T-helper 17 cell (primary cell): Measurements from ENCODE around the gene PSMC3IP. TPM values are rescaled to one million over a fixed set of nuclear protein-coding genes. Genes with fewer than 3 reads are reported as not detected.
"Not testable (repeated sequence)": the region's sequence is repeated elsewhere in the genome, so short reads cannot be mapped to it uniquely, and the experiment has no call there.

Source experiments
- ATAC-seq: fragments of 150-1000 bp; cut with Tn5 transposase; 2 replicates; pipeline ENCODE4 v1.10.0; 2021; ENCODE audit warnings: mild to moderate bottlenecking, moderate library complexity
- DNase-seq, 3 donors: peaks; one replicate each; pipeline versions ENCODE4 v3.0.0 to v3.0.0-alpha.2; 2020 to 2021
- H3K9me3 ChIP-seq: one replicate; pipeline ENCODE4 v1.7.0; 2013; ENCODE audit warnings: low read length, mild to moderate bottlenecking; ENCODE audit not compliant: control insufficient read depth, poor library complexity, severe bottlenecking
- H3K27ac Mint-ChIP-seq: one replicate; pipeline ENCODE4 v1.8.0; 2022; ENCODE audit warnings: mild to moderate bottlenecking, moderate library complexity, mixed read lengths
- H3K27me3 Mint-ChIP-seq: one replicate; pipeline ENCODE4 v1.8.0; 2022; ENCODE audit warnings: mixed read lengths
- H3K36me3 Mint-ChIP-seq: one replicate; pipeline ENCODE4 v1.8.0; 2022; ENCODE audit warnings: low read depth, mixed read lengths
- H3K4me1 Mint-ChIP-seq: one replicate; pipeline ENCODE4 v1.8.0; 2022; ENCODE audit warnings: mild to moderate bottlenecking, mixed read lengths
- H3K4me3 Mint-ChIP-seq: one replicate; pipeline ENCODE4 v1.8.0; 2022; ENCODE audit warnings: mild to moderate bottlenecking, moderate library complexity, mixed read lengths
- total RNA-seq, 4 donors: library from RNA in 2 of 4; stranded (reverse) in 2 of 4; gene quantifications; one replicate each; pipeline ENCODE4 v1.2.3 and lab custom pipeline; 2022 to 2026

Gene PSMC3IP
- total RNA-seq, 2 donors from 2014 or later, result 2.4 to 2.6 TPM

DNA sequence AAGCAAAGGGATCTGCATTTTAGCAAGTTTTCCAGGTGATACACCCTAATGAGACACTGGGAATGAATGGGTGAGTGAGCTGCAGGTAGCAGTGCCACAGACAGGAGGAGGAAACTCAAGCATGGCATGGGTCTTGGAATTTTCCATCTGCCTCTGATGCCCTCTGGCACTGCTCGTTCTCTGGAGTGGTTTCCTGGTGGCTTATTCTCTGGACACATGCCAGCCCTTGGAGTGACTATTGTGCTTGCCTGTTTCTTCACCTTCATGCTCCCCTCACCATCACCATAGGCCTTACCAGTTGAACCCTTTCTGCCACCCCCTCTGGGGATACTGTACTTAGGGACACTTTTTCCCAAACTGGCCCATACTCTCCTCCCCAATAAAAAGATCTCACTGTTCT lies 14.0 kb downstream of the PSMC3IP start:
- ATAC-seq (no peak), DNase-seq (no peak)
- Mint-ChIP-seq H3K36me3 (no peaks in the 10 kb centered on the region), H3K4me1 (peaks cover 23% of the 10 kb centered on the region), H3K27ac (peak overlapping the region; percentile 94), H3K27me3 (no peaks in the 10 kb centered on the region), H3K4me3 (peak overlapping the region; percentile 56)
- H3K9me3 ChIP-seq, result no peaks in the 10 kb centered on the region

DNA sequence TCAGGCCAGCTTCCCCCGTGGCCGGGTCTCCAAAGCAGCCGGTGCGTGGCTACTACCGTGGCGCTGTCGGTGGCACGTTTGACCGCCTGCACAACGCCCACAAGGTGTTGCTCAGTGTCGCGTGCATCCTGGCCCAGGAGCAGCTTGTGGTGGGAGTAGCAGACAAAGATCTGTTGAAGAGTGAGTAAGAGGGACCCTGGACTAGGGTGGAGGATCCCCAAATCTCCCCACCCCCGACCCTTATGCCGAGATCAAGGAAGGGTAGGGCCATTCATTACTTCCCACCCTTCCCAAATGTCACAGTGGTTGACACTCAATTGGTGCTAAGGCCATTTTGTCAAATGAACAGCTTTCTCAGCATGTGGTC lies 14.4 kb downstream of the PSMC3IP start:
- DNase-seq, result no peak
- H3K9me3 ChIP-seq, result no peaks in the 10 kb centered on the region
- no peak for ATAC-seq
- peaks cover 23% of the 10 kb centered on the region for H3K4me1 Mint-ChIP-seq
- H3K4me3 Mint-ChIP-seq, result peak overlapping the region; percentile 93
- no peaks in the 10 kb centered on the region for H3K27me3 Mint-ChIP-seq
- H3K36me3 Mint-ChIP-seq, result no peaks in the 10 kb centered on the region
- H3K27ac Mint-ChIP-seq, result peak overlapping the region; percentile 94

DNA sequence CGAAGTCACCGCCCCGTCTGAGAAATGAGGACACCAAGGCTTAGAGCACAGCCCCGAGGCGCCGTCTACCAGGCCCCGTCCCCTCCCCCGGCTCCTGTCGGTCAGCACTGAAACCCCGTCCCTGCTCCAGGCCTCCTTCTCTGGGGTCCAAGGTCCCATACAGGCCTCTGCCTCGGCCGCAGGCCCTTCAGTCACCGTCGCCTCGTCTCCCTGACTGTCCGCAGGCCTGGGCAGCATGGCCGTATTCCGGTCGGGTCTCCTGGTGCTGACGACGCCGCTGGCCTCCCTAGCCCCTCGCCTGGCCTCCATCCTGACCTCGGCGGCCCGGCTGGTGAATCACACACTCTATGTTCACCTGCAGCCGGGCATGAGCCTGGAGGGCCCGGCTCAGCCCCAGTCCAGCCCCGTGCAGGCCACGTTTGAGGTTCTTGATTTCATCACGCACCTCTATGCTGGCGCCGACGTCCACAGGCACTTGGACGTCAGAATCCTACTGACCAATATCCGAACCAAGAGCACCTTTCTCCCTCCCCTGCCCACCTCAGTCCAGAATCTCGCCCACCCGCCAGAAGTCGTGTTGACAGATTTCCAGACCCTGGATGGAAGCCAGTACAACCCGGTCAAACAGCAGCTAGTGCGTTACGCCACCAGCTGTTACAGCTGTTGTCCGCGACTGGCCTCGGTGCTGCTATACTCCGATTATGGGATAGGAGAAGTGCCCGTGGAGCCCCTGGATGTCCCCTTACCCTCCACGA lies 15.0 kb downstream of the PSMC3IP start:
- Mint-ChIP-seq H3K27ac (peak overlapping the region; percentile 94), H3K36me3 (no peaks in the 10 kb centered on the region), H3K27me3 (no peaks in the 10 kb centered on the region), H3K4me1 (peaks cover 19% of the 10 kb centered on the region), H3K4me3 (peak overlapping the region; percentile 93)
- ATAC-seq (peak; percentile 4), DNase-seq (no peak)
- no peaks in the 10 kb centered on the region for H3K9me3 ChIP-seq

DNA sequence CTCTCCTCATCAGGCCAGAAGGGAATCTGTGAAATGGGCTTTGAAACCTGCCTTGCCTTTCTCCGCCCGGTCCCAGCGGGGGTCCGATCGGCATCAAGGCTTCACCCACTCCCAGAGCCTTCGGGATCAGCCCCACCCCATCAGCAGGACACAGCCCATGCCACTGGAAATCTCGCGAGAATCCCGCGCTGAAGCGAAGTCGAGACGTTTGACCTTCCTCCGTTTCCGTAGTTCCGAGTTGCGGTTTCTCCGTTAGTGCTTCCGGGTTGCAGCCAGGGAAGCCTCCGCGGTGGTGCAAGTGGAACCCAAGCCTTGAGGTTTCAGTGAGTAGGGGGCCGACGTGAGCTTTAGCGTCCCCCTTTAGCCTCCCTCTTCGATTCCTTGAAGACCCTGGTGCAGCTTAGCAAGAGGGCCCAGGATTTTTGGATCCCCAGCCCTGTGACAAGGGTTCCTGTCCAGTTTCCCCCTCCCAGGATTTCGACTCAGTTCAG lies 15.6 kb downstream of the PSMC3IP start, which contains the start of gene COASY:
COASY (plus strand) TSS at position 252 of the 491 bp plus-strand sequence. CDS start 475 bp downstream, outside the sequence.
- Mint-ChIP-seq H3K27ac (peak within 1 kb of the TSS; percentile 94), H3K4me3 (peak within 1 kb of the TSS; percentile 93), H3K4me1 (peaks cover 18% of the 10 kb centered on the region), H3K36me3 (no peaks in the 10 kb centered on the region), H3K27me3 (no peaks in the 10 kb centered on the region)
- no peaks in the 10 kb centered on the region for H3K9me3 ChIP-seq
- ATAC-seq, result peak; percentile 75
- DNase-seq, result peak; percentile 72 to 86 (median 80)

DNA sequence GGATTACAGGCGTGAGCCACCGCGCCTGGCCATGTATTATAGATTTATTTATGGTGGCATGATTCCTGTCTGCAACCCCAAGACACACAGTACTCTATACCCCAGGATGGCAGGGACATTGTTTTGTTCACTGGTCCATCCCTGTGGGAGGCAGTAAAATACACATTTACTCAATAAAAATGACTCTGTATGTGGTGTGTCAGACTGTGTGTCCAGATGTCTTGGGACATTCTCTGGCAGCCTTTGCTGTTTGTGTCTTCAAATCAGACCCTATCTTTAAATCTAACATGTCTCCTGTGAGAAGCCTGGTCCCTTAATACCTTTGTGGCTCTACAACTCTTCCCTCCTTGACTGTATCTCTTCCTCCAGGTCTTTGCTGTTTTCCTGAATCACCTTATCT lies 17.3 kb downstream of the PSMC3IP start:
- no peak for DNase-seq
- H3K36me3 Mint-ChIP-seq, result no peaks in the 10 kb centered on the region
- no peak overlapping the region for H3K27ac Mint-ChIP-seq
- no peaks in the 10 kb centered on the region for H3K27me3 Mint-ChIP-seq
- no peaks in the 10 kb centered on the region for H3K9me3 ChIP-seq
- no peak for ATAC-seq
- H3K4me1 Mint-ChIP-seq, result peaks cover 13% of the 10 kb centered on the region
- no peak overlapping the region for H3K4me3 Mint-ChIP-seq

DNA sequence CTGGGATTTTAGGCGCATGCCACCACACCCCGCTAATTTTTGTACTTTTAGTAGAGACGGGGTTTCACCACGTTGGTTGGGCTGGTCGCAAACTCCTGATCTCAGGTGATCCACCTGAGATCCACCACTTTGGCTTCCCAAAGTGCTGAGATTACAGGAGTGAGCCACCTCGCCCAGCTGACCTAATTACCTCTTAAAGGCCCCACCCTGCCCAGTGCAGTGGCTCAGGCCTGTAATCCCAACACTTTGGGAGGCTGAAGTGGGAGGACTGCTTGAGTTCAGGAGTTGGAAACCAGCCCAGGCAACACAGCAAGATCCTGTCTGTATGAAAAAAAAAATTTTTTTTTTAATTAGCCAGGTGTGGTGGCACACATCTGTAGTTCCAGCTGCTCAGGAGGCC lies 18.5 kb downstream of the PSMC3IP start:
- no peaks in the 10 kb centered on the region for H3K9me3 ChIP-seq
- Mint-ChIP-seq H3K36me3 (no peaks in the 10 kb centered on the region), H3K27me3 (no peaks in the 10 kb centered on the region), H3K27ac (no peak overlapping the region), H3K4me3 (no peak overlapping the region), H3K4me1 (peaks cover 19% of the 10 kb centered on the region)
- DNase-seq (no peak), ATAC-seq (no peak)

DNA sequence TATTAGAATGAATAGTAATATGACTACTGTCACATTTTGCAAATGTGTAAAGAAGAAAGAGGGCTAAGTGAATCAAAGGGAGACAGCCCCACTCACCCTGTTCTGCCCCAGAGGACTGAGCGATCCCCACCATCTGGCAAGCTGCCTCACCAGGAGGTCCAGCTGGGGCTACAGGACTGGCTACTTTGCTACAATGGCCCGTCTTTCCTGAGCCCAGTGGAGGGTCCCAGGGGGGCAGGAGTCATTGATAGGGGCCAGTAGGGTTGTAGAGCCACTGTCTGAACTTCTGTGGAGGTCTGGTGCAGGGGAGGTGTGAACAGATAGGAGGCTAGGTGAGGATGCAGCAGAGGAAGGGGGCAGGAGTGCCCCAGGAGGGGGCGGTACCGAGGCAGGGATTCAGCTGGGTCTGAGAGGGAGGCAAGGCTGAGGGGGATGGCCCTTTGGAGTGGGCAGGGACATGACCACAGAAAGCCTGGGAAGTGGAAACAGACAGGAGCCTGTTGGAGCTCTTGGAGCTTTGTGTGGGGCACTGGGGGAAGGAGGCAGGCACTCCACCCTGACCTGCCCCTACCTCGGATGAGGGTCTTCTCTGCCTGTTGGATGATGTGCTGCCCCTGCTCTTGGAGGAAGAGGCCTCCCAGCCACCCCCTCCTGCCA lies 21.4 kb downstream of the PSMC3IP start:
- not testable (repeated sequence) for H3K27me3 Mint-ChIP-seq, H3K4me1 Mint-ChIP-seq, H3K4me3 Mint-ChIP-seq, DNase-seq, H3K9me3 ChIP-seq, ATAC-seq, H3K27ac Mint-ChIP-seq, H3K36me3 Mint-ChIP-seq

DNA sequence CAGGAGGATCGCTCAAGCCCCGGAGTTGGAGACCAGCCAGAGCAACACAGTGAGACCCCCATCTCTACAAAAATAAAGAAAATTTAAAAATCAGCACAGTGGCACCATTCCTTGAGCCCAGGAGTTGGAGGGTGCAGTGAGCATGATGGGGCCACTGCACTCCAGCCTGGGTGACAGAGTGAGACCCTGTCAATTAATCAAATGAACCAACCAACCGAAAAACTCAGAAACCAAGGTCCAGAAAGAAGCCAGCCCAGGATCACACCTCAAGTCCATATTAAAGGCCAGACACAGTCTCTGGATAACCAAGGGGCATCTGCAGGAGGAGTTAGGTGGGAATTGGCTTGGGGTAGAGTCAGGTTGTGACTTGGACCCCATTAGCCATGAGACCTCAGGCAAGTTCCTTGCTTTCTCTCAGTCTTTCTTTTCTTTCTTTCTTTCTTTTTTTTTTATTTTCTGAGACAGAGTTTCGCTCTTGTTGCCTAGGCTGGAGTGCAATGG lies 22.4 kb downstream of the PSMC3IP start:
- ATAC-seq (peak; percentile 8), DNase-seq (no peak)
- H3K27me3 Mint-ChIP-seq, result no peaks in the 10 kb centered on the region
- H3K36me3 Mint-ChIP-seq, result peaks cover 2% of the 10 kb centered on the region
- H3K4me1 Mint-ChIP-seq, result peaks cover 14% of the 10 kb centered on the region
- H3K27ac Mint-ChIP-seq, result peak overlapping the region; percentile 89
- no peaks in the 10 kb centered on the region for H3K9me3 ChIP-seq
- H3K4me3 Mint-ChIP-seq, result peak overlapping the region; percentile 93

DNA sequence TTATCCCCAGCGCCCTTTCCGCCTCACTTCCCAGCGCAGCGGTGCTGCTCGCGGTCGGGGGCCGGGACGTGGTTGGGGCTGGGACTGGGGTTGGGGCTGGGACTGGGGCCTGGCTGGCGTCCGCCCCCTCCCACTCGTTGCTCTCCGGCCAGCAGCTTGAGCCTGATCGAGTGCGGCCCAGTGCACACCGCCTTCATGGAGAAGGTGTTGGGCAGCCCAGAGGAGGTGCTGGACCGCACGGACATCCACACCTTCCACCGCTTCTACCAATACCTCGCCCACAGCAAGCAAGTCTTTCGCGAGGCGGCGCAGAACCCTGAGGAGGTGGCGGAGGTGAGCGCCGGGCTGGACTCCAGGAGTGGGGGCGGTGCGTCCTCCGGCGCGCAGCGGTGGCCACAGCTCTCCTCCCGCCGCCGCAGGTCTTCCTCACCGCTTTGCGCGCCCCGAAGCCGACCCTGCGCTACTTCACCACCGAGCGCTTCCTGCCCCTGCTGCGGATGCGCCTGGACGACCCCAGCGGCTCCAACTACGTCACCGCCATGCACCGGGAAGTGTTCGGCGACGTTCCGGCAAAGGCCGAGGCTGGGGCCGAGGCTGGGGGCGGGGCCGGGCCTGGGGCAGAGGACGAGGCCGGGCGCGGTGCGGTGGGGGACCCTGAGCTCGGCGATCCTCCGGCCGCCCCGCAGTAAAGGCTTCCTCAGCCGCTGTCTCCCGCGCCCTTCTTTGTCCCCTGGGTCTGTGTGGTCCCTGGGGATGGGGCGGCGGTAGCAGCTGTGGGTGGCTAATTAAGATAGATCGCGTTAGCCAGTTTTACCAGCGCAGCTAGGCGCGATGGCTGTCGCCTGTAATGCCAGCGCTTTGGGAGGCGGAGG lies 23.0 kb downstream of the PSMC3IP start:
- peak; percentile 87 for ATAC-seq
- Mint-ChIP-seq H3K27ac (peak overlapping the region; percentile 89), H3K36me3 (peaks cover 2% of the 10 kb centered on the region), H3K4me1 (peaks cover 14% of the 10 kb centered on the region), H3K4me3 (peak overlapping the region; percentile 93), H3K27me3 (no peaks in the 10 kb centered on the region)
- H3K9me3 ChIP-seq, result no peaks in the 10 kb centered on the region
- peak; percentile 50 to 62 (median 60) for DNase-seq

DNA sequence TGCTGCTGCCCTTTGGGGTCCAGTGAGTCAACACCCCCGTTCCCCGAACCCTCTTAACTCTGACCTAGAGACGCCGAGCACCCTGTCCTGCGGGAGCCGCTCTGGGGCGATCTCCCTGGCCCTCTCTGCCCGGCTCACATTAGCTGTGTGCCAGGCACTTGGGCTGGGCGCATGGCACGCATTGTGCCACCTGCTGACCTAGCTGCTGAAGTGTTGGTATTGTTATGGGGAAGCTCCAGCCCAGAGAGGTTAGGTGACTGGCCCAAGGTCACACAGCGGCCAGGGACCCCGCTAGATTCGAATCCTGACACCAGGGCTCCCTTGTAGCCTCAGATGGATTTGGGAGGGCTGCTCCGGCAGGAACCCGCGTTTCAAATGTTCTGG lies 23.7 kb downstream of the PSMC3IP start:
- Mint-ChIP-seq H3K36me3 (peaks cover 2% of the 10 kb centered on the region), H3K27me3 (no peaks in the 10 kb centered on the region), H3K4me3 (peak overlapping the region; percentile 93), H3K4me1 (peaks cover 20% of the 10 kb centered on the region), H3K27ac (peak overlapping the region; percentile 89)
- no peaks in the 10 kb centered on the region for H3K9me3 ChIP-seq
- no peak for DNase-seq
- ATAC-seq, result peak; percentile 31

DNA sequence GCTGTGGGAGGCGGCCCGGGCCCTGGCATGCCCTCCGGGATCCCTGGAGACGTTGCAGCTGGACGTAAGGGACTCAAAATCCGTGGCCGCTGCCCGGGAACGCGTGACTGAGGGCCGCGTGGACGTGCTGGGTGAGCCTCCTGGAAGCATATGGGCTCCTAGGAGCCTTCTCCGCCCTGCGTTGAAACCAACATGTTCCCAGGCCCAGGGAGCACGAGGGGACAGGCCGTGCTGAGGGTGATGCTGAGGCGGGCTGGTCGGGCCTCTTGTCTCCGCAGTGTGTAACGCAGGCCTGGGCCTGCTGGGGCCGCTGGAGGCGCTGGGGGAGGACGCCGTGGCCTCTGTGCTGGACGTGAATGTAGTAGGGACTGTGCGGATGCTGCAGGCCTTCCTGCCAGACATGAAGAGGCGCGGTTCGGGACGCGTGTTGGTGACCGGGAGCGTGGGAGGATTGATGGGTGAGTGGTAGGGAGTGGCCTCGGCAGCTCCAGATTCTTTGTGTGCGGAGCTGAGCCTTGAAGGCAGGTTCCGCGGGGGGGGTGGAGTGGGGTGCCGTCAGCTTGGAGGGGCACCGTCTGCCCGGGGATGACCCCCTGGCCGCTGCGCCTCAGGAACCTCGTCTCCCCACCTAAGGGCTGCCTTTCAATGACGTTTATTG lies 24.2 kb downstream of the PSMC3IP start:
- no peak for ATAC-seq
- Mint-ChIP-seq H3K27me3 (no peaks in the 10 kb centered on the region), H3K36me3 (peaks cover 2% of the 10 kb centered on the region), H3K4me1 (peaks cover 21% of the 10 kb centered on the region), H3K27ac (peak overlapping the region; percentile 89), H3K4me3 (peak overlapping the region; percentile 82)
- H3K9me3 ChIP-seq, result no peaks in the 10 kb centered on the region
- DNase-seq, result no peak

DNA sequence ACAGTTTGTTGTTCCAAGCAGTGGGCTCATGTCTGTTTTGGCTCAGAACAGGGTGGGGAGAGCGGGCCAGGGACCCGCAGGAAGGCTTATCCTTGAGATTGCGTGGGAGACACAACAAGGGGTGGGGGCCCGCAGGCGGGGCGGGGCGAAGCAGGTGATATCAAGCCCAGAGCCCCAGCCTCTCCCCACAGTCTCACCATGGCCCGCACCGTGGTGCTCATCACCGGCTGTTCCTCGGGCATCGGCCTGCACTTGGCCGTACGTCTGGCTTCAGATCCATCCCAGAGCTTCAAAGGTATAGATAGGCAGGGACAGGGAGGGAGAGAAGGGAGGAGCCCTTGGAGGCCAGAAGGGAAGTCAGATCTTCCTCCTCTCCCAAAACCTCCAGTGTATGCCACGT lies 24.8 kb downstream of the PSMC3IP start, which contains the start of gene HSD17B1:
HSD17B1 (plus strand) TSS at position 188 of the 400 bp plus-strand sequence; CDS start at position 199, 11 bp downstream.
- H3K9me3 ChIP-seq, H3K36me3 Mint-ChIP-seq, DNase-seq, H3K27me3 Mint-ChIP-seq, ATAC-seq: not testable (repeated sequence)
- Mint-ChIP-seq H3K4me3 (peak within 1 kb of the TSS; percentile 93), H3K4me1 (peaks cover 22% of the 10 kb centered on the region), H3K27ac (peak within 1 kb of the TSS; percentile 89)
